CD4-positive, alpha-beta T cell treated with Interleukin-15 for 4 hours (primary cell): Measurements from ENCODE around the gene SGK2.
"Not testable (repeated sequence)": the region's sequence is repeated elsewhere in the genome, so short reads cannot be mapped to it uniquely, and the experiment has no call there.

Source experiments
- DNase-seq: peaks from one replicate; pipeline ENCODE4 v3.0.0-alpha.2; 2020; ENCODE audit warnings: low spot score

Gene SGK2

GRCh38 chr20:43563991-43564390 lies 5.2 kb downstream of the SGK2 start:
- no peak for DNase-seq

GRCh38 chr20:43564455-43564854 lies 5.6 kb downstream of the SGK2 start:
- no peak for DNase-seq

- DNase-seq: no peak
Measured at GRCh38 chr20:43564993-43565757, 6.3 kb downstream of the SGK2 start.

GRCh38 chr20:43565758-43566104 lies 6.9 kb downstream of the SGK2 start:
- no peak for DNase-seq

GRCh38 chr20:43567477-43567876 lies 8.7 kb downstream of the SGK2 start:
- no peak for DNase-seq

GRCh38 chr20:43568706-43569105 lies 9.9 kb downstream of the SGK2 start:
- DNase-seq: no peak

- DNase-seq: no peak
Measured at GRCh38 chr20:43569282-43569681, 10.5 kb downstream of the SGK2 start.

GRCh38 chr20:43570496-43570895 lies 11.7 kb downstream of the SGK2 start:
- no peak for DNase-seq

- no peak for DNase-seq
Measured at GRCh38 chr20:43571310-43571709, 12.5 kb downstream of the SGK2 start.

- no peak for DNase-seq
Measured at GRCh38 chr20:43571771-43572170, 12.9 kb downstream of the SGK2 start.

- no peak for DNase-seq
Measured at GRCh38 chr20:43572891-43573290, 14.1 kb downstream of the SGK2 start.

GRCh38 chr20:43576108-43576507 lies 17.3 kb downstream of the SGK2 start:
- DNase-seq: no peak

- no peak for DNase-seq
Measured at GRCh38 chr20:43579861-43580793, 21.3 kb downstream of the SGK2 start.

- no peak for DNase-seq
Measured at GRCh38 chr20:43583133-43583864, 24.5 kb downstream of the SGK2 start.

- DNase-seq: no peak
Measured at GRCh38 chr20:43583982-43584432, 25.2 kb downstream of the SGK2 start.

- no peak for DNase-seq
Measured at GRCh38 chr20:43584448-43585136, 25.8 kb downstream of the SGK2 start.

- DNase-seq: no peak
Measured at GRCh38 chr20:43586641-43587040, 27.8 kb downstream of the SGK2 start.

GRCh38 chr20:43588526-43588925 lies 29.7 kb downstream of the SGK2 start:
- not testable (repeated sequence) for DNase-seq

- no peak for DNase-seq
Measured at GRCh38 chr20:43590036-43590391, 31.2 kb downstream of the SGK2 start.

GRCh38 chr20:43590392-43591303 lies 31.8 kb downstream of the SGK2 start, which contains the start of gene IFT52:
TSS of gene IFT52 (plus strand) at chr20:43590937. CDS start at chr20:43594699, 3,762 bp downstream.
- peak; percentile 86 for DNase-seq

- not testable (repeated sequence) for DNase-seq
Measured at GRCh38 chr20:43601960-43602359, 43.1 kb downstream of the SGK2 start.
